Thyroid gland (tissue), 4 donors: ENCODE measurements around the gene KCNJ10. TPM values are rescaled to one million over a fixed set of nuclear protein-coding genes. Genes with fewer than 3 reads are reported as not detected.
A peak's percentile ranks its signal among the peaks of the same experiment; 100 is the strongest.

Experiments
- DNase-seq, 2 donors: peaks; one replicate each; pipeline ENCODE4 v3.0.0-alpha.2; 2019
- H3K27ac ChIP-seq, 3 donors: fragments of 200-600 bp; sonication (generic); 1 replicate in 2 of 3; 2 replicates in 1 of 3; pipeline ENCODE4 v1.5.1; 2016 to 2019; ENCODE audit warnings: mild to moderate bottlenecking in 1 of 3, moderate library complexity in 1 of 3
- H3K27me3 ChIP-seq: fragments of 200-600 bp; sonication (generic); one replicate; pipeline ENCODE4 v1.5.1; 2019
- H3K36me3 ChIP-seq, 2 donors: fragments of 200-600 bp; sonication (generic); one replicate each; pipeline ENCODE4 v1.5.1; 2016 to 2019
- H3K4me1 ChIP-seq, 2 donors: fragments of 200-600 bp; sonication (generic); one replicate each; pipeline ENCODE4 v1.5.1; 2017 to 2019
- H3K4me3 ChIP-seq, 3 donors: fragments of 200-600 bp; sonication (generic); replicated peaks in 1 of 3; 1 replicate in 2 of 3; 2 replicates in 1 of 3; pipeline ENCODE4 v1.5.1; 2016; ENCODE audit warnings: mild to moderate bottlenecking in 1 of 3
- H3K9me3 ChIP-seq: fragments of 200-600 bp; sonication (generic); one replicate; pipeline ENCODE4 v1.5.1; 2017
- CTCF ChIP-seq, 6 experiments: fragments of 200-600 bp in 3 of 6; fragments of 450-650 bp in 3 of 6; sonication (generic) in 3 of 6; IDR thresholded peaks; one replicate each; pipeline ENCODE4 v1.5.1; 2016 to 2019; ENCODE audit warnings: antibody characterized with exemption in 6 of 6, mild to moderate bottlenecking in 2 of 6, inconsistent platforms in 1 of 6, moderate library complexity in 1 of 6
- POLR2A ChIP-seq, 2 donors: fragments of 450-650 bp; IDR thresholded peaks; one replicate each; pipeline ENCODE4 v1.6.1; 2017; ENCODE audit warnings: antibody characterized with exemption in 2 of 2, mild to moderate bottlenecking in 2 of 2, moderate library complexity in 1 of 2
- WGBS, 2 donors: methylation state at CpG; one replicate each; pipeline ENCODE4 v1.1.5; 2017; 5-methylcytosine and 5-hydroxymethylcytosine counted together
- intact Hi-C: fragments of 100-400 bp; cut with DNase I; formaldehyde crosslinking; loops from one replicate; pipeline ENCODE4 v1.15.1; 2023
- total RNA-seq, 4 donors: library from RNA; depleted of rRNA; stranded (reverse); fragments of >200 nt; gene quantifications; one replicate each; pipeline ENCODE4 v1.2.3, GENCODE V29; 2016

KCNJ10 gene
- under 1 TPM in 3 of 4 donors, not detected in 1; 0.13 to 0.45 (median 0.33) TPM for total RNA-seq

GRCh38 chr1:160069460-160070231, at the start of gene KCNJ10:
KCNJ10 (minus strand) TSS chr1:160070160; CDS start chr1:160042532, 27,628 bp downstream.
- H3K4me3 ChIP-seq, result peak within 1 kb of the TSS in 2 of 3 donors; percentile 21 to 42
- H3K27ac ChIP-seq, result peak within 1 kb of the TSS in 1 of 3 donors; percentile 20
- intact Hi-C loops, result no loop called here
- WGBS, 2 donors, result 14 to 18% methylated on average over 28 of the region's 32 CpGs
- TF ChIP-seq POLR2A (IDR thresholded peaks at IDR 0.05) (no peak), CTCF (IDR thresholded peaks at IDR 0.05) (no peak)
- DNase-seq, result no peak
- no peaks in the 10 kb centered on the region for H3K36me3 ChIP-seq
- H3K27me3 ChIP-seq, result no peaks in the 10 kb centered on the region
- H3K4me1 ChIP-seq, result peaks cover 6 to 7% of the 10 kb centered on the region in 2 donors
- no peaks in the 10 kb centered on the region for H3K9me3 ChIP-seq

GRCh38 chr1:160118928-160119327, 49.0 kb upstream of the KCNJ10 start:
- H3K9me3 ChIP-seq, result no peaks in the 10 kb centered on the region
- no peak for TF ChIP-seq POLR2A (IDR thresholded peaks at IDR 0.05)
- no peak for TF ChIP-seq CTCF (IDR thresholded peaks at IDR 0.05)
- no peak overlapping the region for H3K4me3 ChIP-seq
- no peak for DNase-seq
- WGBS, 2 donors, result 77 to 89% methylated on average over 3 of the region's 3 CpGs
- H3K4me1 ChIP-seq, result peaks cover 12% of the 10 kb centered on the region in 2 donors
- H3K36me3 ChIP-seq, result no peaks in the 10 kb centered on the region
- no peak overlapping the region for H3K27ac ChIP-seq
- intact Hi-C loops, result no loop called here
- H3K27me3 ChIP-seq, result no peaks in the 10 kb centered on the region

GRCh38 chr1:160117709-160118183, 47.8 kb upstream of the KCNJ10 start:
- 7 to 28% methylated on average over 8 of the region's 8 CpGs for WGBS, 2 donors
- Histone ChIP-seq H3K27ac (no peak overlapping the region), H3K36me3 (no peaks in the 10 kb centered on the region), H3K27me3 (no peaks in the 10 kb centered on the region), H3K4me1 (peaks cover 12% of the 10 kb centered on the region in 2 donors), H3K4me3 (no peak overlapping the region), H3K9me3 (no peaks in the 10 kb centered on the region)
- peak; percentile 82 to 88 for DNase-seq
- intact Hi-C loops, result no loop called here
- no peak for TF ChIP-seq CTCF (IDR thresholded peaks at IDR 0.05)
- TF ChIP-seq POLR2A (IDR thresholded peaks at IDR 0.05), result no peak

- no peaks in the 10 kb centered on the region for H3K36me3 ChIP-seq
- H3K4me3 ChIP-seq, result no peak overlapping the region
- peaks cover 12% of the 10 kb centered on the region in 2 donors for H3K4me1 ChIP-seq
- H3K9me3 ChIP-seq, result no peaks in the 10 kb centered on the region
- WGBS, 2 donors, result 0 to 18% methylated on average over 1 of the region's 1 CpG
- no peak for DNase-seq
- H3K27ac ChIP-seq, result no peak overlapping the region
- intact Hi-C loops, result no loop called here
- no peak for TF ChIP-seq CTCF (IDR thresholded peaks at IDR 0.05)
- no peak for TF ChIP-seq POLR2A (IDR thresholded peaks at IDR 0.05)
- no peaks in the 10 kb centered on the region for H3K27me3 ChIP-seq
Observed at GRCh38 chr1:160117300-160117699, 47.3 kb upstream of the KCNJ10 start.
